H1 (cell line): ENCODE results near the gene COIL. TPM values are rescaled to one million over a fixed set of nuclear protein-coding genes. Genes with fewer than 3 reads are reported as not detected.

Source experiments
- RNF2 ChIP-seq: fragments of 200-900, 300-1000 bp; sonication (generic); IDR thresholded peaks from 2 replicates; pipeline ENCODE4 v1.7.1; 2016; ENCODE audit warnings: borderline replicate concordance, low read depth, mild to moderate bottlenecking, antibody characterized with exemption, low read length; ENCODE audit not compliant: poor library complexity, severe bottlenecking; ENCODE audit errors: missing control alignments
- polyA plus RNA-seq, 7 experiments: library from polyadenylated mRNA; depleted of rRNA in 3 of 7; stranded (reverse) in 5 of 7; unstranded in 2 of 7; fragments of >200 nt in 5 of 7; fragments of 200-250 nt in 2 of 7; gene quantifications; 1 replicate in 5 of 7; 2 replicates in 1 of 7; 4 replicates in 1 of 7; pipeline versions ENCODE4 v1.2.1 to v1.2.3, GENCODE V29; 2011 to 2013; ENCODE audit warnings: missing spikeins in 2 of 7, mixed read lengths in 2 of 7
- total RNA-seq: library from RNA; stranded (reverse); fragmentation: NEBNext Ultra II Directional; extraction: Animal tissue kit (Norgen Biotek cat#: 25700); gene quantifications from 2 replicates; pipeline ENCODE4 v1.2.1, GENCODE V29; 2021
- TF ChIP-seq, protein P1 (sequence below), 3 experiments: IDR thresholded peaks; 1 replicate in 2 of 3; 2 replicates in 1 of 3; pipeline versions ENCODE4 v1.5.1 to v1.6.1; 2011; ENCODE audit warnings: low read length in 3 of 3, mild to moderate bottlenecking in 3 of 3, inconsistent platforms in 2 of 3, low read depth in 1 of 3, moderate library complexity in 1 of 3; ENCODE audit not compliant: insufficient read depth in 1 of 3; ENCODE audit errors: control extremely low read depth in 1 of 3

Gene COIL
- total and polyA plus RNA-seq, 2 of the 8 experiments (the other 6 are each of a cell fraction or from before 2014, with no cell fraction given): 5.2 to 23.6 TPM

DNA sequence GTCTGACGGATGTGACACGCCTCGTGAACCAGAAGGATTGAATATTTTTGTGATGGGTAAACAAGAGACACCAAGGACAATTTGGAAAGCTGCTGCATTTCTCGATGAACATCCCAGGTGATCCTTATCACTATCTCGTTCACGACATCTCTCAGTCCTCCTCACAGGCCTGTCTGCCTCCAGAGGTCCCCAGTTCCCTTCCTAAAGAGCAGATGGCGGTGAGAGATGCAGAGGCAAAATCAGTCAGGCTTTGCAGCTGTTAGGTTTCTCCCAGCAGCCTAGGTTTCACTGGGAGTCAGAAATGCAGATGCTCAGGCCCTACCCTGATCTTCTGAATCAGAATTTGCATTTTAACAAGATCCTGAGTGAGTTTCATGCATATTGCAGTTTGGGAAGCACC lies 40.7 kb upstream of the COIL start (continued):
- TF ChIP-seq RNF2: no peak
- TF ChIP-seq, protein P1, sequence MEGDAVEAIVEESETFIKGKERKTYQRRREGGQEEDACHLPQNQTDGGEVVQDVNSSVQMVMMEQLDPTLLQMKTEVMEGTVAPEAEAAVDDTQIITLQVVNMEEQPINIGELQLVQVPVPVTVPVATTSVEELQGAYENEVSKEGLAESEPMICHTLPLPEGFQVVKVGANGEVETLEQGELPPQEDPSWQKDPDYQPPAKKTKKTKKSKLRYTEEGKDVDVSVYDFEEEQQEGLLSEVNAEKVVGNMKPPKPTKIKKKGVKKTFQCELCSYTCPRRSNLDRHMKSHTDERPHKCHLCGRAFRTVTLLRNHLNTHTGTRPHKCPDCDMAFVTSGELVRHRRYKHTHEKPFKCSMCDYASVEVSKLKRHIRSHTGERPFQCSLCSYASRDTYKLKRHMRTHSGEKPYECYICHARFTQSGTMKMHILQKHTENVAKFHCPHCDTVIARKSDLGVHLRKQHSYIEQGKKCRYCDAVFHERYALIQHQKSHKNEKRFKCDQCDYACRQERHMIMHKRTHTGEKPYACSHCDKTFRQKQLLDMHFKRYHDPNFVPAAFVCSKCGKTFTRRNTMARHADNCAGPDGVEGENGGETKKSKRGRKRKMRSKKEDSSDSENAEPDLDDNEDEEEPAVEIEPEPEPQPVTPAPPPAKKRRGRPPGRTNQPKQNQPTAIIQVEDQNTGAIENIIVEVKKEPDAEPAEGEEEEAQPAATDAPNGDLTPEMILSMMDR (IDR thresholded peaks at IDR 0.05; ENCODE audit: control extremely low read depth in 1 of 3, insufficient read depth in 1 of 3, low read depth in 1 of 3, low read length in 3 of 3): peak; percentile 46 to 55 (median 54)
- TF ChIP-seq, all 59 proteins: peak for 2
